Measurements from ENCODE around the gene FOXQ1. TPM values are rescaled to one million over a fixed set of nuclear protein-coding genes. Genes with fewer than 3 reads are reported as not detected.

Gene FOXQ1
- polyA plus RNA-seq, 4 donors: 0.54 to 2.5 (median 1.5) TPM

DNA sequence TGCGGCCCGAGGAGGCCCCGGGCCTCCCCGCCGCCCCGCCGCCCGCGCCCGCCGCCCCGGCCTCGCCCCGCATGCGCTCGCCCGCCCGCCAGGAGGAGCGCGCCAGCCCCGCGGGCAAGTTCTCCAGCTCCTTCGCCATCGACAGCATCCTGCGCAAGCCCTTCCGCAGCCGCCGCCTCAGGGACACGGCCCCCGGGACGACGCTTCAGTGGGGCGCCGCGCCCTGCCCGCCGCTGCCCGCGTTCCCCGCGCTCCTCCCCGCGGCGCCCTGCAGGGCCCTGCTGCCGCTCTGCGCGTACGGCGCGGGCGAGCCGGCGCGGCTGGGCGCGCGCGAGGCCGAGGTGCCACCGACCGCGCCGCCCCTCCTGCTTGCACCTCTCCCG is 1.5 kb downstream of the FOXQ1 start:
- peaks cover 0 to 30% (median 0%) of the 10 kb centered on the region in 3 donors for H3K4me1 ChIP-seq (ENCODE audit: control insufficient read depth in 3 of 3, insufficient read depth in 2 of 3, low read depth in 1 of 3, low read length in 2 of 3)

DNA sequence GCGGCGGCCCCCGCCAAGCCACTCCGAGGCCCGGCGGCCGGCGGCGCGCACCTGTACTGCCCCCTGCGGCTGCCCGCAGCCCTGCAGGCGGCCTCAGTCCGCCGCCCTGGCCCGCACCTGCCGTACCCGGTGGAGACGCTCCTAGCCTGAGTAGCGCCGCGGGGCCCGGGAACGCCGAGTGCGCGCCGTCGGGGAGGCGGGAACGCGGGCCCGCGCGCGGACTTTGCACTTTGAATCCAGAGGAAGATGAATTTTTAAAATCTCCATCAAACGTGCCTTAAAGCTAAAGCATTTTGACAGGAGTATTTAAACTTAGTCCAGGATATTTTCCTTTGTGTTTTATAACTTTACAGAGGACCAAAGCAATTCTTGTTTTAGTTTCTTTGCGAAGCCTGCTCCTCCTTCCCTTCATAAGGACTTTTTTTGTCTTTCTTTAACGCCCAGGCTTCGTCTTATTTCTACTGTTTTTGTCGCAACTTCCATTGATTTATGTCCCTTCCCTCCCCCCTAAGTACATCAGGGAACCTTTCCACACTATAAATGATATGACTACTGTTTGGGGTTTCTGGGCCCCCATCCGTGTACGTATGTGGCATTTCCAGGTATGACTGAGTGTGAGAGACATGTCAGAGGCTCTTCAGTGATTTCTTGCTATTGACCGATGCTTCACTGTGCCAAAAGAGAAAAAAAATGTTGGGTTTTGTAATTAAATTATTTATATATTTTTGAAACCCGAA is 2.0 kb downstream of the FOXQ1 start:
- Histone ChIP-seq H3K9me3 (ENCODE audit: control insufficient read depth in 2 of 2, insufficient read depth in 1 of 2, low read depth in 1 of 2, low read length in 1 of 2) (peaks cover 0 to 3% of the 10 kb centered on the region in 2 donors), H3K27me3 (ENCODE audit: control insufficient read depth in 3 of 3, insufficient read depth in 3 of 3, low read length in 3 of 3) (peaks cover 0 to 23% (median 4%) of the 10 kb centered on the region in 3 donors), H3K4me1 (ENCODE audit: control insufficient read depth in 3 of 3, insufficient read depth in 2 of 3, low read depth in 1 of 3, low read length in 2 of 3) (peaks cover 0 to 30% (median 0%) of the 10 kb centered on the region in 3 donors), H3K4me3 (ENCODE audit: low read depth in 1 of 3, low read length in 3 of 3) (peak overlapping the region in 2 of 3 donors; percentile 34 to 60), H3K36me3 (ENCODE audit: control insufficient read depth in 3 of 3, insufficient read depth in 2 of 3, low read depth in 1 of 3, low read length in 3 of 3) (no peaks in the 10 kb centered on the region), H3K27ac (ENCODE audit: low read depth in 1 of 3, low read length in 2 of 3) (peak overlapping the region in 2 of 3 donors; percentile 28 to 50)
- DNase-seq (peak; percentile 80 to 83), FAIRE-seq (no peak)
- whole genome bisulfite sequencing, 3 donors: 4 to 6% (median 6%) methylated on average over 41 to 45 of the region's 45 CpGs

More for the DNA sequence above, 1.5 kb downstream of the FOXQ1 start:
- peak overlapping the region in 1 of 3 donors; percentile 60 for H3K4me3 ChIP-seq (ENCODE audit: low read depth in 1 of 3, low read length in 3 of 3)
- H3K27ac ChIP-seq (ENCODE audit: low read depth in 1 of 3, low read length in 2 of 3): peak overlapping the region in 1 of 3 donors; percentile 93
- peaks cover 0 to 23% (median 4%) of the 10 kb centered on the region in 3 donors for H3K27me3 ChIP-seq (ENCODE audit: control insufficient read depth in 3 of 3, insufficient read depth in 3 of 3, low read length in 3 of 3)
- FAIRE-seq: no peak
- H3K36me3 ChIP-seq (ENCODE audit: control insufficient read depth in 3 of 3, insufficient read depth in 2 of 3, low read depth in 1 of 3, low read length in 3 of 3): no peaks in the 10 kb centered on the region
- 2 to 4% (median 2%) methylated on average over 10 to 64 of the region's 64 CpGs for WGBS, 3 donors
- no peak for DNase-seq
- H3K9me3 ChIP-seq (ENCODE audit: control insufficient read depth in 2 of 2, insufficient read depth in 1 of 2, low read depth in 1 of 2, low read length in 1 of 2): no peaks in the 10 kb centered on the region

DNA sequence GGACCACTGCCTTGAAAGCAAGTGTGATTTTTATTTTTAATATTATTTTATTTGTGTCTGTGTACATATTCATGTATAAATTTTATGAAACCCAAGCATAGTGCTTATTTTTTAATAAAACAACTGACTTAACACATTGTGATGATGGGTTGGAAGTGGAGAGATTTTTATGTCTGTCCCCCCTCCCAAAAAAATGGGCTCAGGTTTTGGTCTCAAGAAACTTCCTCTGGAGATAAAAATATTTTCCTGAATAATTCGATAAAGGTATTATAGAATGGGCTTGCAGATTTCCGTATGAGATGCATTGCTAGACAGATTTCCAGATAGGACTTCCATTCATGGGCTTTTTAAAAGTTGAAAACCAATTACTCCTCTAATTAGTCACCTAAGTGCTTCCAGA is 2.7 kb downstream of the FOXQ1 start:
- Histone ChIP-seq H3K4me1 (ENCODE audit: control insufficient read depth in 3 of 3, insufficient read depth in 2 of 3, low read depth in 1 of 3, low read length in 2 of 3) (peaks cover 0 to 30% (median 0%) of the 10 kb centered on the region in 3 donors), H3K9me3 (ENCODE audit: control insufficient read depth in 2 of 2, insufficient read depth in 1 of 2, low read depth in 1 of 2, low read length in 1 of 2) (peaks cover 0 to 3% of the 10 kb centered on the region in 2 donors), H3K27me3 (ENCODE audit: control insufficient read depth in 3 of 3, insufficient read depth in 3 of 3, low read length in 3 of 3) (peaks cover 0 to 23% (median 4%) of the 10 kb centered on the region in 3 donors), H3K4me3 (ENCODE audit: low read depth in 1 of 3, low read length in 3 of 3) (no peak overlapping the region), H3K27ac (ENCODE audit: low read depth in 1 of 3, low read length in 2 of 3) (no peak overlapping the region), H3K36me3 (ENCODE audit: control insufficient read depth in 3 of 3, insufficient read depth in 2 of 3, low read depth in 1 of 3, low read length in 3 of 3) (no peaks in the 10 kb centered on the region)
- FAIRE-seq: no peak
- no peak for DNase-seq
- WGBS, 3 donors: 56 to 63% (median 60%) methylated on average over 2 of the region's 2 CpGs

DNA sequence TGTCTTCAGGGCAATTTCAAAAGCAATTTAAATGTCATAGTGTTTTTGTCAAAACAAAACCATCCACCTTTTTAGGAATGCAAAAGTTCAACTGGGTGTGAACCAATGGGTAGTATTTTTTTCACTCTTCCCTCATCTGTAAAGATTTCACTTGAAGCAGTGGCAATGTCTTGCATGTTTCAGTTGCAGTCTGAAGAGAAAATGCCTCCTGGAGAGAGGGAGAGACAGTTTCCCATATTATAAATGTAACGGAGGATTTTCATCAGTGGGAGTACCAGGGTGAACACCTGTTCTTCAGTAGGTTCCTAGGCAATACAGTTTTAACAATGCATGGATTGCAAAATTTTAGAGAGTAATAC is 3.3 kb downstream of the FOXQ1 start:
- H3K27me3 ChIP-seq (ENCODE audit: control insufficient read depth in 3 of 3, insufficient read depth in 3 of 3, low read length in 3 of 3): peaks cover 0 to 23% (median 0%) of the 10 kb centered on the region in 3 donors
- H3K4me1 ChIP-seq (ENCODE audit: control insufficient read depth in 3 of 3, insufficient read depth in 2 of 3, low read depth in 1 of 3, low read length in 2 of 3): peaks cover 0 to 24% (median 0%) of the 10 kb centered on the region in 3 donors
- H3K4me3 ChIP-seq (ENCODE audit: low read depth in 1 of 3, low read length in 3 of 3): no peak overlapping the region
- no peak overlapping the region for H3K27ac ChIP-seq (ENCODE audit: low read depth in 1 of 3, low read length in 2 of 3)
- no peak for DNase-seq
- H3K9me3 ChIP-seq (ENCODE audit: control insufficient read depth in 2 of 2, insufficient read depth in 1 of 2, low read depth in 1 of 2, low read length in 1 of 2): peaks cover 0 to 3% of the 10 kb centered on the region in 2 donors
- FAIRE-seq: no peak
- H3K36me3 ChIP-seq (ENCODE audit: control insufficient read depth in 3 of 3, insufficient read depth in 2 of 3, low read depth in 1 of 3, low read length in 3 of 3): no peaks in the 10 kb centered on the region
- WGBS, 3 donors: 61 to 79% (median 67%) methylated on average over 1 of the region's 1 CpG

DNA sequence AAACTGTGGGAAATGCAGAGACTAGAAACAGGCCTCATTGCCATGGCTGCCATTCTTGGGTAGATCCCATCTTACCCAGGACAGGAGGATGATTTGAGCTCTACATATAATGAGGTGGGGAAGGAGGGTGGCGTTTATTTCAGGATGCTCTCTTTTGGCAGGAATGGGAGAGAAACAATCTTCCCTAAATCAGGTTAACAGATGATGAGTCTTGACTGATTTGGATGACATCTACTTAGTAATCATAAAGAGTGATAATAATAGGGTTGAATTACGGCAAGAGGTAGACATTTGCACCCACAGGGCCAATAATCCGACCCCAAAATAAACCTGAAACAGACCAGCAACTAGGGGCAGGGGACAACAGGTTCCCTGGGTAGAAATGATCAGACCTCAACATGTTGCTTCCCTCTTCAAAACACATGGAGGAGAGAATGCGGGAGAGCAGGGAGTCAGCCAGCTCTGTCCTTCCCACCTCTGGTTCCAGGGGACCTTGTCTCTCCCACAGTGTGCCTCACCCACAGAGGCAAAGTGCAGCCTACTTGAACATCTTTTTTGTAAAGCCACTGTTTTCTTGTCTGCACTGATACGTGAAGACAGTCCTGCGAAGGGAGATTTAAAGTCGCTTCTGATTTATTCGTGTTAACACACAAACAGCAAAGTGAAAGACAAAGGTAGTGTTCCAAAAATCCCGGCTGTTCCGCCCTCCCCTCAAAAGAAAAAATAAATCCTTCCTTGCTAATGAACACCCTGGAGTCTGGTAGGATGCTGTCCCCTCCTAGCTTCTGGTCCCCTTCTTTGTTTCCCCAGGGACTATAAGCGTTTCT is 3.9 kb downstream of the FOXQ1 start:
- H3K27ac ChIP-seq (ENCODE audit: low read depth in 1 of 3, low read length in 2 of 3): no peak overlapping the region
- peaks cover 0 to 3% of the 10 kb centered on the region in 2 donors for H3K9me3 ChIP-seq (ENCODE audit: control insufficient read depth in 2 of 2, insufficient read depth in 1 of 2, low read depth in 1 of 2, low read length in 1 of 2)
- peak overlapping the region in 2 of 3 donors; percentile 47 to 58 for H3K4me3 ChIP-seq (ENCODE audit: low read depth in 1 of 3, low read length in 3 of 3)
- peaks cover 0 to 22% (median 0%) of the 10 kb centered on the region in 3 donors for H3K27me3 ChIP-seq (ENCODE audit: control insufficient read depth in 3 of 3, insufficient read depth in 3 of 3, low read length in 3 of 3)
- DNase-seq (peak in 1 of 2 donors; percentile 21), FAIRE-seq (no peak)
- peaks cover 0 to 21% (median 0%) of the 10 kb centered on the region in 3 donors for H3K4me1 ChIP-seq (ENCODE audit: control insufficient read depth in 3 of 3, insufficient read depth in 2 of 3, low read depth in 1 of 3, low read length in 2 of 3)
- no peaks in the 10 kb centered on the region for H3K36me3 ChIP-seq (ENCODE audit: control insufficient read depth in 3 of 3, insufficient read depth in 2 of 3, low read depth in 1 of 3, low read length in 3 of 3)
- WGBS, 3 donors: 30 to 50% (median 48%) methylated on average over 11 of the region's 11 CpGs

DNA sequence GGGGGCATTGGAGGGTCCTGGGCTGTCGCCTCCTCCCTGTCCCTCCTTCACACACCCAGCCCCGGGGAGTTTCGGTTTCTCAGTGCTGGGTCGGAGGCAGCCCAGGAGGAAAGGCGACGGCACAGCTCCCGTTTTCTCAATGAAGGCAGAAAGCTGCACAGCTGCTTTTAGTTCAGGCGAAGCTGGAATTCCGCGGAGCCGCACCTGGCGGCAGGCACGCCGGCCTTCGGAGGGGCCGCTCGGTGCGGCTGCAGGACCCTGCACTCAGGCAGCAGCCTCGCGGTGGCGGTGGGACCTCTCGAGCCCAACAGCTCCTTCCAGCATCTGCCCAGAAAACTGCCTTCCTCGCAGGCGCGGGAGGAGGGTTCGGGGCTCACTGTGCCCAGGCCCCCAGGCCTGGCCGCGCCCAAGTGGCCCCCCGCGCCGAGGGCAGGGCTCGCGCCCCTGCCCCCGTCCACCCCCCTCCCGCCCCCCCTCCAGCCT is 4.6 kb downstream of the FOXQ1 start:
- Histone ChIP-seq H3K9me3 (ENCODE audit: control insufficient read depth in 2 of 2, insufficient read depth in 1 of 2, low read depth in 1 of 2, low read length in 1 of 2) (peaks cover 0 to 3% of the 10 kb centered on the region in 2 donors), H3K27me3 (ENCODE audit: control insufficient read depth in 3 of 3, insufficient read depth in 3 of 3, low read length in 3 of 3) (peaks cover 0 to 21% (median 0%) of the 10 kb centered on the region in 3 donors), H3K4me1 (ENCODE audit: control insufficient read depth in 3 of 3, insufficient read depth in 2 of 3, low read depth in 1 of 3, low read length in 2 of 3) (peaks cover 0 to 21% (median 0%) of the 10 kb centered on the region in 3 donors), H3K4me3 (ENCODE audit: low read depth in 1 of 3, low read length in 3 of 3) (peak overlapping the region in 2 of 3 donors; percentile 47 to 58), H3K36me3 (ENCODE audit: control insufficient read depth in 3 of 3, insufficient read depth in 2 of 3, low read depth in 1 of 3, low read length in 3 of 3) (no peaks in the 10 kb centered on the region), H3K27ac (ENCODE audit: low read depth in 1 of 3, low read length in 2 of 3) (peak overlapping the region in 1 of 3 donors; percentile 74)
- WGBS, 3 donors: 1 to 3% (median 2%) methylated on average over 17 to 33 of the region's 35 CpGs
- DNase-seq: peak; percentile 52 to 62
- no peak for FAIRE-seq

DNA sequence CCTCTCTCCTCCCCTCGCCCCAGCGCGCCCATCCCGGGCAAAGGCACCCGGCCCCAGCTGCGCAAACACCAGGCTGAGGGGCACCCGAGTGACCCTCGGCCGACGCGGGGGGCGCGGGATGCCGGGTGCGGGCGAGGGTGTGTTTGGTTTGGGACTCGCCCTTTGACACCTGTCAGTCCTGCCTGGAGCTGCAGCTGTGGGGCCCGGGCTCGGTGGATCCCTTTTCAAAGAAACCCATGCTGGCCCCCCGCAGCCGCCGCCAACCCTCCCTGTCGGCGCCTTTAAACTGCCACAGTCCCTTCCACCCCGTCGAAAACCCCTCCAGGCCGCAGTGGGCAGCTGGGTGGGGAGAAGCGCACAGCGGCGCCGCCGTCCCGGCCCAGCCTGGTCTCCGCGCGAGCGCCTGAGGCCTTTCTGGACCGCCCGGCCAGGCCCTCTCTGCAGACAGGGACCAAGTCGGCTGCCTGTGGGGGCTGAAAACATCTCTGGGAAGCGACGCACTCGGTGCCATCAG is 5.5 kb downstream of the FOXQ1 start:
- DNase-seq (peak in 1 of 2 donors; percentile 42), FAIRE-seq (no peak)
- Histone ChIP-seq H3K9me3 (ENCODE audit: control insufficient read depth in 2 of 2, insufficient read depth in 1 of 2, low read depth in 1 of 2, low read length in 1 of 2) (peaks cover 0 to 3% of the 10 kb centered on the region in 2 donors), H3K27ac (ENCODE audit: low read depth in 1 of 3, low read length in 2 of 3) (no peak overlapping the region), H3K4me3 (ENCODE audit: low read depth in 1 of 3, low read length in 3 of 3) (no peak overlapping the region), H3K4me1 (ENCODE audit: control insufficient read depth in 3 of 3, insufficient read depth in 2 of 3, low read depth in 1 of 3, low read length in 2 of 3) (peaks cover 0 to 25% (median 4%) of the 10 kb centered on the region in 3 donors), H3K27me3 (ENCODE audit: control insufficient read depth in 3 of 3, insufficient read depth in 3 of 3, low read length in 3 of 3) (peaks cover 0 to 17% (median 0%) of the 10 kb centered on the region in 3 donors), H3K36me3 (ENCODE audit: control insufficient read depth in 3 of 3, insufficient read depth in 2 of 3, low read depth in 1 of 3, low read length in 3 of 3) (no peaks in the 10 kb centered on the region)
- WGBS, 3 donors: 37 to 62% (median 49%) methylated on average over 37 to 42 of the region's 43 CpGs

DNA sequence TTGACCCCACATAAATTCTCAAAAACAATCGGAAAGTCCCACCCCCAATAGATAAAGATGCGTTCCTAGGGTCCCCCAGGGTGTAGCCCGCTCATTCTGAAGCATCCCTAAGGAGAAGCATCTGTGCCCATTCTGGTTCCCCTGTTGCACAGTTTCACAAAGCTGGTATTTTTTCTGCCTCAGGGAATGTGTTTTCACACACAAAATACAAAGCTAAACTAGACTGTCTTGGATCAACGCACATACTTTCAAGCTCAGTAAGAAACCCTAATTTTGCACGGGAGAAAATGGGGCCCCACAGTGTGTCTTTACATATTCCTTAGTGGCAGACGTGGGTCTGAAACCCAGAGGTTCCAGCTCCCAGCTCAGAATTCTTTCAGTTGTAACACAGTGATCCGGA is 6.1 kb downstream of the FOXQ1 start:
- FAIRE-seq: no peak

More for the DNA sequence above, 6.1 kb downstream of the FOXQ1 start:
- no peak overlapping the region for H3K27ac ChIP-seq (ENCODE audit: low read depth in 1 of 3, low read length in 2 of 3)
- no peak for DNase-seq
- H3K4me1 ChIP-seq (ENCODE audit: control insufficient read depth in 3 of 3, insufficient read depth in 2 of 3, low read depth in 1 of 3, low read length in 2 of 3): peaks cover 0 to 29% (median 4%) of the 10 kb centered on the region in 3 donors
- H3K27me3 ChIP-seq (ENCODE audit: control insufficient read depth in 3 of 3, insufficient read depth in 3 of 3, low read length in 3 of 3): peaks cover 0 to 17% (median 0%) of the 10 kb centered on the region in 3 donors
- peaks cover 0 to 3% of the 10 kb centered on the region in 2 donors for H3K9me3 ChIP-seq (ENCODE audit: control insufficient read depth in 2 of 2, insufficient read depth in 1 of 2, low read depth in 1 of 2, low read length in 1 of 2)
- WGBS, 3 donors: 58 to 67% (median 65%) methylated on average over 7 of the region's 7 CpGs
- no peak overlapping the region for H3K4me3 ChIP-seq (ENCODE audit: low read depth in 1 of 3, low read length in 3 of 3)
- H3K36me3 ChIP-seq (ENCODE audit: control insufficient read depth in 3 of 3, insufficient read depth in 2 of 3, low read depth in 1 of 3, low read length in 3 of 3): no peaks in the 10 kb centered on the region

All from small intestine (tissue), 7 donors.